GM21619 (cell line): ENCODE data around the gene NXPE1.

Experiments used
- ATAC-seq: cut with Tn5 transposase; IDR thresholded peaks from one replicate; pipeline ENCODE4 v1.9.1; 2021; ENCODE audit not compliant: unreplicated experiment

The NXPE1 gene

DNA sequence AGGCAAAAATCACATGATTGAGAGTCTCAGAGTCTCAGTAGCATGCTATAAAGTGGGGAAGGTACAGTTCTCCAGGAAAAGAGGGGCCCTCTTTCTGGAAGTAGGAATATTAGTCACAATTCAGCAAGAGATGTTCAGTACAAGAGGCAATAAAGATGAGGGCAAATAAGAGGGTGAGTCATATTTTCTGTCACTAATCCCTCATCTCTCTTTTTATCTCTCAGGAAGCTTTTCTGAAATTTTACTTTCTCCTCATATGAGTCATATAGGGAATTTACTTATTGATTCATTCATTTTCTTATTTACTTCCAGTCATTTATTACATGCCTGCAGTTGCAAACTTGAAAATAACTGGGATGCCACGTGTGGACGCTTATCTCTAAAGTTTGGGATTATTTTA, 3.4 kb upstream of the NXPE1 start:
- no peak for ATAC-seq

- no peak for ATAC-seq
Observed at GRCh38 chr11:114562166-114562916, 2.7 kb upstream of the NXPE1 start.

DNA sequence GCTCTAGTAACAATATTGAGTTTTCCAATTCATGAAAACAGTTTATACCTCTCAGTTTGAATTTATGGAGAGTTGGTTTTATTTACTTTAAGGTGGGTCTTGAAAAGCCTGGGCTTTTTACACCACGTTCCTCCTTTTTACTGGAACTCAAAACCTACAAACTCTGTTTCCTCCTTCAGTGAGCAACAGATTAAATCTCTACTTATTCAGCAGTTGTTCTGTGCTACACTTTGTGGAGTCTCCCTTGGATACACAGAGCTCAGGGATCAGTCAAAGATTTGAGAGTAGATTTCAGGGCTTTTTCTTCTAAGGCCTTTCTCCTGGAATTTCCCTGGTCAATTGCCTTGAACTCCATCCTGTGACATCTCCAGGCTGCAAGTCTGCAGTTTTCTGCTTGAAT, 3.5 kb downstream of the NXPE1 start:
- ATAC-seq: no peak

DNA sequence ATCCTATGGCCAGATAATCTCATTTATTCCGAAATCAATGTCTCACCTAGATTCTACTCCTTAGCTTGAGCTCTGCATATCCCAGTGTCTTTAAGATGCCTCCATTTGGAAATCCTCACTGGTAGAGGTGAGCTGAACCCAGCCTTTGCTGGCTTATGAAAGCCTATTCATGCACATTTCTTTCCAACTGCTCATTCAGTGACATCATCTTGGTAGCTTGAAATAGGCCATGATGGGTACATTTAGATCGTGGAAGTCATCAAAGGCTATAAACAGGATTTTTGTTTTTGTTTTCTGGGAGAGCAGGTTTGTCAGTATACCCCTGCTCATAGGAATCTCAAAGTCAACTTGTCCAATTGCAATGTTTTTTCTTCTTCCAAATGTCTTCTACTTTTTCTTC, 6.0 kb downstream of the NXPE1 start:
- no peak for ATAC-seq

- ATAC-seq: no peak
Observed at GRCh38 chr11:114551060-114551459, 8.6 kb downstream of the NXPE1 start.

DNA sequence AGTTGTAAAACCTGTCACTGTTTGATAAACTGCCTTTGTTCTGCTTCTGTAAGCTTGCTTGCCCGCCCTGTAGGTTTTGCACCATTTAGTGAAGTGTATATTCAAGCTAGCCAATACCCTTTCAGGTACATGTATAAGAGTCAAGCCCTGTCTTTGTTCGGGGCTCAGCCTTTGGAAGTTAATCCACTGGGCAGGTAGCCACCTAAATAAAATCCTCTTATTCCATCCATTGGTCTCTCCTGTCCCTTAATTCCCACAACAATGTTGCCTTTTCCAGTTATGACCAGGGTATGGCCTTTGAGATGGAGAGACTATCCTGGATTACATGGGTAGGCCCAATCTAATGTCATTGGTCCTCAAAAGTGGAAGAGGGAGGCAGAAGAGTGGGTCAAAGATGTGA, 34.0 kb downstream of the NXPE1 start:
- no peak for ATAC-seq

GRCh38 chr11:114524122-114524521, 35.6 kb downstream of the NXPE1 start:
- no peak for ATAC-seq

- ATAC-seq: no peak
Observed at GRCh38 chr11:114522818-114523217, 36.9 kb downstream of the NXPE1 start.

DNA sequence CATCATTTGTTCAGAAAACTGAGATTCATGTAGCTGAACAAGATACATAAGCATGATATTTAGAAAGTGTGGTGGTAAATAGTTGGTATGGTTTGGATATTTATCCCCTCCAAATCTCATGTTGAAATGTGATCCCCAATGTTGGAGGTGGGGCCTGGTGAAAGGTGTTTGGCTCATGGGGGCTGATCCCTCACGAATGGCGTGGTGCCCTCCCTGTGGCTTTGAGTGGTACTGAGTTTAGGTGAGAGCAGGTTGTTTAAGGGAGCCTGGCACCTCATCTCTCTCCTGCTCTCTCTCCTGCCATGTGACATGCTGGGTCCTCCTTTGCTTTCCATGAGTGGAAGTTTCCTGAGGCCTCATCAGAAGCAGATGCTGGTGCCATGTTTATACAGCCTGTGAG, 48.1 kb downstream of the NXPE1 start:
- ATAC-seq: no peak

DNA sequence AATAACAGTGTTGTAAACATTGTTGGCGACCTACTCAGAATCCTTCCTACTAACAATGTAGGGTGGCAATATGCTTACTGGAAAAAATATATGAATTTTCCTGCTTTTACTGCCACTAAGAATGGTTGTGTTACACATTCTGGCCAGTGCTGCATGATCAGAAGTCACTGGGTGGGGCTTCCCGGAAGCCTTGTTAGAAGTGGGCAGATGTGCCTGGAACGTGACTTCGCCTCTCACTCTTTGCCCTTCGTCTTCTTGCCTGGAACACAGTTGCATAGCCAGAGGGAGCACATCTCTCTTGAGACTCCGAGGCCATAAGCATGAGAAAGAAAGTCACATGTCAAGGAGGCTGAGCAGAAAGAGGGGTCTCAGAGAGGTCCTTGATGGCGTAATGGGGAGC, 48.6 kb downstream of the NXPE1 start:
- no peak for ATAC-seq

- ATAC-seq: no peak
Observed at GRCh38 chr11:114501901-114502300, 57.8 kb downstream of the NXPE1 start.

- ATAC-seq: no peak
Observed at GRCh38 chr11:114499756-114500155, 59.9 kb downstream of the NXPE1 start.

GRCh38 chr11:114496915-114497314, 62.8 kb downstream of the NXPE1 start:
- no peak for ATAC-seq

DNA sequence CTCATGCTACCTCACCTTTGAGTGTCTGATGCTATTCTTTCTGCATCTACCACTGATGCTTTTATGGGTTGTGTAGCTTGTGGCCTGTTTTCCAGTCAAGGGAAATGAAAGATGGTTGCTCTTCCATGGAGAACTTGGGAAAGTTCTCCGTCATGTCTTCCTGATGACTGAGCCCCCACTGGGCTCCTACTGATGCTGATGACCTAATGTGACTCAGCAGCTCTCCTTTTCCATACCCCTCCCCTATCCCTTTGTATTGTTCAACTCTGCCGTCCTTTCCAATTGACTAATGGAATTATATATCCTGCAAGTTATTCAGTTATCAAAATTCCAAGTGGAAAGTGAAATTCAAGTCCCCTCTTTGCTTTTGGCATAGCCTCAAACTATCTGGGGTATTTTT, 75.8 kb downstream of the NXPE1 start:
- no peak for ATAC-seq

- ATAC-seq: no peak
Observed at GRCh38 chr11:114482114-114482513, 77.6 kb downstream of the NXPE1 start.

- ATAC-seq: no peak
Observed at GRCh38 chr11:114479331-114479730, 80.3 kb downstream of the NXPE1 start.

DNA sequence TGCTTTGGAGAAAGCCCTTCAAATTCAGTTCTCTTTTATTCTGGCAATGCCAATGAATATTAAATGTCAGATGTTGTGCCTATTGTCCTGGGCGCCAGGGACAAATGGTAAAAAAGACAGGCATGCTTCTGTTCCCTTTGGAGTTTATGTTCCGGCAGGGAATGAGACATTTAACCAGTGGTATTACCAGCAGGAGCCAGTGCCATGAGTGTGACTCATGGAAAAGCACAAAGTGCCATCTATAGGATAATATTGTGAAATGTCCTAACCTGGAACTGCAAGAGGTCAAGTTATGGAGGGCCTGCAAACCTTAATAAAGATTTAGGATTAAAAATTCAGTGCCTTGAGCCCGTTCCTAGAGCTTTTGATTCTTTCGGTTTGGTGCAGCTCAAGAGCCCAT, 80.9 kb downstream of the NXPE1 start:
- no peak for ATAC-seq

GRCh38 chr11:114478001-114478410, 81.7 kb downstream of the NXPE1 start:
- ATAC-seq: no peak

DNA sequence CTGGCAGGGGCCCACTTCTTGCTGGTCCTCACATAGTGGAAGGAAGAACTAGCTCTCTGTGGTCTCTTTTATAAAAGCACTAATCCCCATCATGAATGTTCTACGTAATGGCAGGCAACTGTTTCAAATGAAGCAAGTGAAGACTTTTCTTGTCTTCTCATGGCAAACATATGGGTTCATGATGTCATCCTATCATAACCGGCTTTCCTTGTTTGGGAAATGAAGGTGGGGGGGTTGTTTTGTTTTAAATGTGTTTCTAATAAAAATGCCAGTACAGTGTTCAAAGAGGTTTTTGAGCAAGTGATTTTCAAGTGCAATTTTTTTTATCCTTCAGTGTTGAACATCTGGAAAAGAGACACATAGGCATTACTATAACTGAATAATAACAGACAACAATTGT, 87.0 kb downstream of the NXPE1 start:
- no peak for ATAC-seq
